ENCODE data around the gene ZNF43.

DNA sequence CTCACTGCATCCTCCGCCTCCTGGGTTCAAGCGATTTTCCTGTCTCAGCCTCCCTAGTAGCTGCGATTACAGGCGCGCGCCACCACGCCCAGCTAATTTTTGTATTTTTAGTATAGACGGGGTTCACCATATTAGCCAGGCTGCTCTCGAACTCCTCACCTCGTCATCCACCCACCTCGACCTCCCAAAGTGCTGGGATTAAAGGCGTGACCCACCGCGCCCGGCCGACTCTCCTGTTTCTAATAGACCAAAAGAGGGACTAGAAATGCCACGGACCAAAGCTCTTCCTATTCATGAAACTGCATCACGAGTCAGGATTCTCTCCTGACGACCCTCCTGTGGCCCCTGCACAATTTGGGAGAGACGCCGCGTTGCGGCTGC lies 563 bp downstream of the ZNF43 start:
- TF ChIP-seq, protein P1, sequence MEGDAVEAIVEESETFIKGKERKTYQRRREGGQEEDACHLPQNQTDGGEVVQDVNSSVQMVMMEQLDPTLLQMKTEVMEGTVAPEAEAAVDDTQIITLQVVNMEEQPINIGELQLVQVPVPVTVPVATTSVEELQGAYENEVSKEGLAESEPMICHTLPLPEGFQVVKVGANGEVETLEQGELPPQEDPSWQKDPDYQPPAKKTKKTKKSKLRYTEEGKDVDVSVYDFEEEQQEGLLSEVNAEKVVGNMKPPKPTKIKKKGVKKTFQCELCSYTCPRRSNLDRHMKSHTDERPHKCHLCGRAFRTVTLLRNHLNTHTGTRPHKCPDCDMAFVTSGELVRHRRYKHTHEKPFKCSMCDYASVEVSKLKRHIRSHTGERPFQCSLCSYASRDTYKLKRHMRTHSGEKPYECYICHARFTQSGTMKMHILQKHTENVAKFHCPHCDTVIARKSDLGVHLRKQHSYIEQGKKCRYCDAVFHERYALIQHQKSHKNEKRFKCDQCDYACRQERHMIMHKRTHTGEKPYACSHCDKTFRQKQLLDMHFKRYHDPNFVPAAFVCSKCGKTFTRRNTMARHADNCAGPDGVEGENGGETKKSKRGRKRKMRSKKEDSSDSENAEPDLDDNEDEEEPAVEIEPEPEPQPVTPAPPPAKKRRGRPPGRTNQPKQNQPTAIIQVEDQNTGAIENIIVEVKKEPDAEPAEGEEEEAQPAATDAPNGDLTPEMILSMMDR (IDR thresholded peaks at IDR 0.05; ENCODE audit: insufficient read depth, low read length, poor library complexity, severe bottlenecking), result no peak
- TF ChIP-seq EZH2phosphoT487 (conservative IDR thresholded peaks at IDR 0.05; ENCODE audit: low read length), result no peak
